TTC549 (cell line): Measurements from ENCODE around the gene PADI3.

ENCODE experiments used
- FAIRE-seq: peaks from 2 replicates; lab custom pipeline; 2012; peaks lifted over from hg19 to GRCh38; lab: Jason Lieb, UNC

The PADI3 gene

GRCh38 chr1:17214876-17215544 is 33.9 kb upstream of the PADI3 start:
- no peak for FAIRE-seq

- no peak for FAIRE-seq
These were observed 33.4 kb upstream of the PADI3 start for GRCh38 chr1:17215545-17215890.

GRCh38 chr1:17216078-17216477 is 32.8 kb upstream of the PADI3 start:
- FAIRE-seq: no peak

- no peak for FAIRE-seq
These were observed 31.3 kb upstream of the PADI3 start for GRCh38 chr1:17217607-17218006.

GRCh38 chr1:17218939-17219338 is 30.0 kb upstream of the PADI3 start:
- FAIRE-seq: no peak

GRCh38 chr1:17220287-17220686 is 28.6 kb upstream of the PADI3 start:
- FAIRE-seq: no peak

- no peak for FAIRE-seq
These were observed 26.3 kb upstream of the PADI3 start for GRCh38 chr1:17222557-17222956.

- FAIRE-seq: no peak
These were observed 24.5 kb upstream of the PADI3 start for GRCh38 chr1:17224434-17224833.

GRCh38 chr1:17225140-17225539 is 23.8 kb upstream of the PADI3 start:
- FAIRE-seq: no peak

- FAIRE-seq: no peak
These were observed 21.5 kb upstream of the PADI3 start for GRCh38 chr1:17227358-17227915.

- no peak for FAIRE-seq
These were observed 20.3 kb upstream of the PADI3 start for GRCh38 chr1:17228619-17229018.

- no peak for FAIRE-seq
These were observed 19.5 kb upstream of the PADI3 start for GRCh38 chr1:17229379-17229778.

- no peak for FAIRE-seq
These were observed 18.8 kb upstream of the PADI3 start for GRCh38 chr1:17230106-17230505.

- no peak for FAIRE-seq
These were observed 18.1 kb upstream of the PADI3 start for GRCh38 chr1:17230671-17231310.

- no peak for FAIRE-seq
These were observed 15.9 kb upstream of the PADI3 start for GRCh38 chr1:17232759-17233661.

- no peak for FAIRE-seq
These were observed 15.1 kb upstream of the PADI3 start for GRCh38 chr1:17233675-17234320.

GRCh38 chr1:17234405-17234804 is 14.5 kb upstream of the PADI3 start:
- FAIRE-seq: no peak

GRCh38 chr1:17235135-17235885 is 13.6 kb upstream of the PADI3 start:
- no peak for FAIRE-seq

- FAIRE-seq: no peak
These were observed 11.9 kb upstream of the PADI3 start for GRCh38 chr1:17236779-17237560.

- no peak for FAIRE-seq
These were observed 11.4 kb upstream of the PADI3 start for GRCh38 chr1:17237561-17237903.

GRCh38 chr1:17239420-17239819 is 9.5 kb upstream of the PADI3 start:
- peak; percentile 49 for FAIRE-seq
